ENCODE results near the gene HOOK1. TPM values are rescaled to one million over a fixed set of nuclear protein-coding genes. Genes with fewer than 3 reads are reported as not detected.
"Not testable (repeated sequence)": the region's sequence is repeated elsewhere in the genome, so short reads cannot be mapped to it uniquely, and the experiment has no call there.

HOOK1 gene
- total and polyA plus RNA-seq, 2 experiments from 2014 or later: 27.4 to 27.6 TPM

DNA sequence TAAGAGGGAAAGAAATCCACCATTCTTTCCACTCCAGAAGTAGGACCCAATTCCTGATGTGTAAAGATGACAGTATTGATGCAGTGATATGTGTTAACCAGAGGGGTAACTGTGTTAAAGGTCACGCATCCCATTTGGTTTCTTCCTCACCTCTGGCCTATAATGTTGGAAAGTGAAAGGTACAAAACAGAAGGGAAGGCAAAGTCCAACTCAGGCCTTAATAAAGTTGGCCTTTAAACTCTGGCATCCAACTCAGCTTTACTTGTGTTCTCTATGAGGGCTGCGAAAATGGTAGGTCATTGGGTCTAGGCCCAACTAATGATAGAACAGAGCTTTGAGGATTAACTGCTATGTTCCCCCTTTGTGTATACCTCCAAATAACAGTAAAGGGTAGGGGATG, 93.9 kb downstream of the HOOK1 start (continued):
- no peak for TF ChIP-seq ZNF462 (CRISPR knock-in tag; IDR thresholded peaks at IDR 0.05)
- TF ChIP-seq, protein P1, sequence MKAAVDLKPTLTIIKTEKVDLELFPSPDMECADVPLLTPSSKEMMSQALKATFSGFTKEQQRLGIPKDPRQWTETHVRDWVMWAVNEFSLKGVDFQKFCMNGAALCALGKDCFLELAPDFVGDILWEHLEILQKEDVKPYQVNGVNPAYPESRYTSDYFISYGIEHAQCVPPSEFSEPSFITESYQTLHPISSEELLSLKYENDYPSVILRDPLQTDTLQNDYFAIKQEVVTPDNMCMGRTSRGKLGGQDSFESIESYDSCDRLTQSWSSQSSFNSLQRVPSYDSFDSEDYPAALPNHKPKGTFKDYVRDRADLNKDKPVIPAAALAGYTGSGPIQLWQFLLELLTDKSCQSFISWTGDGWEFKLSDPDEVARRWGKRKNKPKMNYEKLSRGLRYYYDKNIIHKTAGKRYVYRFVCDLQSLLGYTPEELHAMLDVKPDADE (IDR thresholded peaks at IDR 0.05): no peak
- TF ChIP-seq ZNF331 (CRISPR knock-in tag; IDR thresholded peaks at IDR 0.05; ENCODE audit: low read depth): no peak
- no peak for TF ChIP-seq NANOG (IDR thresholded peaks at IDR 0.05; ENCODE audit: borderline replicate concordance)
- TF ChIP-seq STAT1 (IDR thresholded peaks at IDR 0.05; ENCODE audit: unreplicated experiment): no peak
- TF ChIP-seq EZH2phosphoT487 (IDR thresholded peaks at IDR 0.05; ENCODE audit: unreplicated experiment): no peak
- no peak for TF ChIP-seq CTCF (conservative IDR thresholded peaks at IDR 0.05; ENCODE audit: low read depth in 2 of 2)

GRCh38 chr1:59914791-59915286, 100.1 kb downstream of the HOOK1 start:
- H3K4me2 ChIP-seq; H3K27ac ChIP-seq (ENCODE audit: low read depth); ATAC-seq; H2AFZ ChIP-seq; H3K9me3 Mint-ChIP-seq; H3K4me3 ChIP-seq; H3K36me3 ChIP-seq (ENCODE audit: insufficient read depth); H4K20me1 ChIP-seq (replicated peaks; ENCODE audit: insufficient read depth); H3K4me1 Mint-ChIP-seq; H3K4me3 Mint-ChIP-seq; H3K79me2 ChIP-seq (replicated peaks; ENCODE audit: insufficient read depth); H3K9me2 ChIP-seq (ENCODE audit: insufficient read depth); H3K27ac Mint-ChIP-seq; H3K27me3 Mint-ChIP-seq (ENCODE audit: insufficient read depth, low read depth, poor library complexity); H3F3A ChIP-seq (replicated peaks; ENCODE audit: low read depth); H3K4me1 ChIP-seq (ENCODE audit: insufficient read depth); H3K27me3 ChIP-seq (ENCODE audit: insufficient read depth); DNase-seq (ENCODE audit: low spot score); H3K36me3 Mint-ChIP-seq (ENCODE audit: low read depth): not testable (repeated sequence)

Data from GM23338 (cell line).